H1 (cell line): ENCODE results near the gene ZDHHC1. TPM values are rescaled to one million over a fixed set of nuclear protein-coding genes. Genes with fewer than 3 reads are reported as not detected.

Source experiments
- CTCF ChIA-PET: fragments of 300-600 bp; sonication (Branson Sonifier 250); formaldehyde crosslinking; loops from one replicate; lab custom pipeline; 2021; ENCODE audit not compliant: partially characterized antibody; lab: Charles Lee
- POLR2A ChIA-PET: fragments of 300-600 bp; sonication (Branson Sonifier 250); formaldehyde crosslinking; loops from one replicate; lab custom pipeline; 2021; ENCODE audit warnings: inconsistent platforms; ENCODE audit not compliant: partially characterized antibody; lab: Charles Lee
- DNase-seq, 2 experiments: peaks; one replicate each; pipeline versions ENCODE4 v3.0.0 to v3.0.0-alpha.2; 2010 to 2022; ENCODE audit warnings: low spot score in 2 of 2, low read depth in 1 of 2, mixed read lengths in 1 of 2
- FAIRE-seq: peaks from 2 replicates; lab custom pipeline; 2011; peaks lifted over from hg19 to GRCh38; lab: Jason Lieb, UNC
- H2AFZ ChIP-seq: 2 replicates; pipeline ENCODE4 v1.8.1; 2012; ENCODE audit warnings: low read length, inconsistent platforms
- H2AK5ac ChIP-seq: 2 replicates; pipeline ENCODE4 v1.6.1; 2013; ENCODE audit warnings: low read depth, low read length
- H2BK120ac ChIP-seq: replicated peaks from 2 replicates; pipeline ENCODE3; 2013; ENCODE audit warnings: low read depth, low read length, inconsistent platforms
- H2BK12ac ChIP-seq: 2 replicates; pipeline ENCODE4 v1.6.1; 2013; ENCODE audit warnings: low read depth, low read length
- H2BK15ac ChIP-seq: 2 replicates; pipeline ENCODE4 v1.6.1; 2013; ENCODE audit warnings: low read length
- H2BK20ac ChIP-seq: 2 replicates; pipeline ENCODE4 v1.6.1; 2013; ENCODE audit warnings: low read length
- H2BK5ac ChIP-seq: 2 replicates; pipeline ENCODE4 v1.6.1; 2013; ENCODE audit warnings: low read depth, low read length
- H3K14ac ChIP-seq: 2 replicates; pipeline ENCODE4 v1.6.1; 2013; ENCODE audit warnings: inconsistent platforms; ENCODE audit not compliant: insufficient read length
- H3K18ac ChIP-seq: 2 replicates; pipeline ENCODE4 v1.6.1; 2013; ENCODE audit warnings: low read length; ENCODE audit errors: extremely low read depth
- H3K23ac ChIP-seq: 2 replicates; pipeline ENCODE4 v1.6.1; 2013; ENCODE audit warnings: inconsistent platforms; ENCODE audit not compliant: insufficient read length
- H3K23me2 ChIP-seq: 2 replicates; pipeline ENCODE4 v1.6.1; 2013; ENCODE audit warnings: low read depth, low read length
- H3K27ac ChIP-seq: 2 replicates; pipeline ENCODE4 v1.6.1; 2011; ENCODE audit warnings: low read depth, low read length, inconsistent platforms
- H3K27me3 ChIP-seq, 4 experiments: replicated peaks in 1 of 4; 1 replicate in 1 of 4; 2 replicates in 3 of 4; pipeline versions ENCODE4 v1.6.1 to v1.8.1; 2011 to 2013; ENCODE audit warnings: low read length in 3 of 4, mild to moderate bottlenecking in 3 of 4, inconsistent platforms in 2 of 4, mixed read lengths in 2 of 4, moderate library complexity in 1 of 4; ENCODE audit not compliant: control insufficient read depth in 3 of 4, insufficient read depth in 3 of 4; ENCODE audit errors: extremely low read depth in 1 of 4
- H3K36me3 ChIP-seq, 4 experiments: 2 replicates each; pipeline versions ENCODE4 v1.6.1 to v1.8.1; 2011 to 2013; ENCODE audit warnings: mild to moderate bottlenecking in 4 of 4, low read length in 3 of 4, moderate library complexity in 2 of 4, control low read depth in 1 of 4, inconsistent platforms in 1 of 4; ENCODE audit not compliant: insufficient read depth in 4 of 4, control insufficient read depth in 2 of 4
- H3K4ac ChIP-seq: replicated peaks from 2 replicates; pipeline ENCODE3; 2013; ENCODE audit warnings: low read length, low read depth, mixed read lengths, inconsistent platforms; ENCODE audit not compliant: insufficient read length
- H3K4me1 ChIP-seq, 4 experiments: replicated peaks in 1 of 4; 1 replicate in 1 of 4; 2 replicates in 3 of 4; pipeline versions ENCODE4 v1.6.1 to v1.8.1; 2011 to 2013; ENCODE audit warnings: low read length in 3 of 4, inconsistent platforms in 2 of 4, mixed read lengths in 1 of 4; ENCODE audit not compliant: insufficient read depth in 4 of 4, control insufficient read depth in 3 of 4
- H3K4me2 ChIP-seq, 2 experiments: 2 replicates each; pipeline versions ENCODE4 v1.6.1 to v1.8.1; 2011 to 2013; ENCODE audit warnings: low read depth in 2 of 2, low read length in 2 of 2, control low read depth in 1 of 2, inconsistent platforms in 1 of 2, mild to moderate bottlenecking in 1 of 2; ENCODE audit not compliant: insufficient read depth in 1 of 2
- H3K4me3 ChIP-seq, 4 experiments: fragments of 200-600, 300-600 bp in 1 of 4; sonication (generic), shearing (Covaris generic), sonication (Bioruptor Twin) in 1 of 4; 2 replicates each; pipeline versions ENCODE4 v1.5.1 to v1.8.1; 2011 to 2016; ENCODE audit warnings: low read length in 4 of 4, low read depth in 3 of 4, control low read depth in 2 of 4, inconsistent platforms in 2 of 4, mild to moderate bottlenecking in 2 of 4, mixed read lengths in 1 of 4, moderate library complexity in 1 of 4; ENCODE audit not compliant: insufficient read depth in 2 of 4; ENCODE audit errors: extremely low read depth in 1 of 4
- H3K56ac ChIP-seq: replicated peaks from 2 replicates; pipeline ENCODE3; 2013; ENCODE audit warnings: low read depth, mild to moderate bottlenecking, mixed read lengths, low read length, inconsistent platforms; ENCODE audit not compliant: insufficient read length
- H3K79me1 ChIP-seq: 2 replicates; pipeline ENCODE4 v1.6.1; 2013; ENCODE audit warnings: low read depth, low read length, control low read depth
- H3K79me2 ChIP-seq, 2 experiments: 2 replicates each; pipeline versions ENCODE4 v1.6.1 to v1.8.1; 2012 to 2013; ENCODE audit warnings: low read length in 2 of 2, mild to moderate bottlenecking in 2 of 2, inconsistent platforms in 1 of 2; ENCODE audit not compliant: insufficient read depth in 2 of 2, control insufficient read depth in 1 of 2
- H3K9ac ChIP-seq, 4 experiments: replicated peaks in 1 of 4; 1 replicate in 1 of 4; 2 replicates in 3 of 4; pipeline versions ENCODE4 v1.6.1 to v1.8.1; 2011 to 2013; ENCODE audit warnings: low read depth in 3 of 4, low read length in 3 of 4, control low read depth in 2 of 4, mild to moderate bottlenecking in 2 of 4, moderate library complexity in 2 of 4, inconsistent platforms in 1 of 4; ENCODE audit errors: extremely low read depth in 1 of 4
- H3K9me3 ChIP-seq, 2 experiments: 2 replicates each; pipeline versions ENCODE4 v1.6.1 to v1.8.1; 2012 to 2013; ENCODE audit warnings: mild to moderate bottlenecking in 2 of 2, moderate library complexity in 2 of 2, control low read depth in 1 of 2, inconsistent platforms in 1 of 2, low read depth in 1 of 2, low read length in 1 of 2, mixed read lengths in 1 of 2; ENCODE audit not compliant: insufficient read depth in 2 of 2
- H4K20me1 ChIP-seq, 2 experiments: replicated peaks in 1 of 2; 2 replicates each; pipeline versions ENCODE3 to v1.8.1; 2011 to 2013; ENCODE audit warnings: inconsistent platforms in 2 of 2, low read length in 2 of 2, mild to moderate bottlenecking in 1 of 2; ENCODE audit not compliant: insufficient read depth in 2 of 2, control insufficient read depth in 1 of 2
- H4K5ac ChIP-seq: 2 replicates; pipeline ENCODE4 v1.6.1; 2013; ENCODE audit warnings: low read length, low read depth, mixed read lengths, inconsistent platforms; ENCODE audit not compliant: insufficient read length
- H4K8ac ChIP-seq: 2 replicates; pipeline ENCODE4 v1.8.0; 2013; ENCODE audit warnings: mild to moderate bottlenecking, moderate library complexity, low read length, inconsistent platforms; ENCODE audit not compliant: insufficient read depth; ENCODE audit errors: extremely low read depth
- H4K91ac ChIP-seq: replicated peaks from 2 replicates; pipeline ENCODE3; 2013; ENCODE audit warnings: low read length, mixed read lengths, inconsistent platforms; ENCODE audit not compliant: insufficient read length
- CBX5 ChIP-seq: fragments of 300-800, 300-1000 bp; sonication (generic); IDR thresholded peaks from 2 replicates; pipeline ENCODE4 v1.7.1; 2016; ENCODE audit warnings: antibody characterized with exemption, low read length, low read depth
- CBX8 ChIP-seq: fragments of 300-800, 300-1000 bp; sonication (generic); IDR thresholded peaks from 2 replicates; pipeline ENCODE4 v1.7.1; 2016; ENCODE audit warnings: low read depth, low read length, borderline replicate concordance
- CEBPB ChIP-seq: IDR thresholded peaks from 2 replicates; pipeline ENCODE4 v1.6.1; 2012; ENCODE audit warnings: low read depth, low read length
- CHD2 ChIP-seq: IDR thresholded peaks from 2 replicates; pipeline ENCODE4 v1.6.1; 2012; ENCODE audit warnings: low read length, improper control_type of control experiment
- FOSL1 ChIP-seq: IDR thresholded peaks from 2 replicates; pipeline ENCODE4 v1.6.1; 2011; ENCODE audit warnings: mild to moderate bottlenecking, low read depth, low read length, moderate library complexity; ENCODE audit not compliant: insufficient read depth
- JUND ChIP-seq: IDR thresholded peaks from 2 replicates; pipeline ENCODE4 v1.6.1; 2011; ENCODE audit warnings: mild to moderate bottlenecking, improper control_type of control experiment, low read length
- NRF1 ChIP-seq: IDR thresholded peaks from 2 replicates; pipeline ENCODE4 v1.6.1; 2011; ENCODE audit warnings: mild to moderate bottlenecking, low read depth, low read length, improper control_type of control experiment
- SRF ChIP-seq: IDR thresholded peaks from 2 replicates; pipeline ENCODE4 v1.6.1; 2011; ENCODE audit warnings: mild to moderate bottlenecking, low read depth, low read length, moderate library complexity
- WGBS, 2 experiments: shearing (Covaris generic) in 1 of 2; methylation state at CpG; one replicate each; pipeline versions ENCODE4 v1.1.6 to v1.1.7; 2013 to 2015; ENCODE audit warnings: low lambda C conversion rate in 2 of 2, mixed read lengths in 2 of 2, inconsistent platforms in 1 of 2, low coverage in 1 of 2, missing lambda C conversion rate in 1 of 2; ENCODE audit not compliant: insufficient replicate concordance in 2 of 2, insufficient coverage in 1 of 2, insufficient read length in 1 of 2; ENCODE audit errors: extremely low coverage in 1 of 2, missing lambda C conversion rate in 1 of 2; 5-methylcytosine and 5-hydroxymethylcytosine counted together
- polyA plus RNA-seq, 7 experiments: library from polyadenylated mRNA; depleted of rRNA in 3 of 7; stranded (reverse) in 5 of 7; unstranded in 2 of 7; fragments of >200 nt in 5 of 7; fragments of 200-250 nt in 2 of 7; gene quantifications; 1 replicate in 5 of 7; 2 replicates in 1 of 7; 4 replicates in 1 of 7; pipeline versions ENCODE4 v1.2.1 to v1.2.3, GENCODE V29; 2011 to 2013; ENCODE audit warnings: missing spikeins in 2 of 7, mixed read lengths in 2 of 7
- total RNA-seq: library from RNA; stranded (reverse); fragmentation: NEBNext Ultra II Directional; extraction: Animal tissue kit (Norgen Biotek cat#: 25700); gene quantifications from 2 replicates; pipeline ENCODE4 v1.2.1, GENCODE V29; 2021

ZDHHC1 gene
- total and polyA plus RNA-seq, 2 of the 8 experiments (the other 6 are each of a cell fraction or from before 2014, with no cell fraction given), result 3.1 to 4.9 TPM

- H3K4me1 ChIP-seq, result peaks cover under 1 to 17% (median 8%) of the 10 kb centered on the region in 4 experiments; a peak in 6 of 7 replicates
- no peak overlapping the region for H4K5ac ChIP-seq
- FAIRE-seq, result no peak
- H3K18ac ChIP-seq, result no peak overlapping the region
- H3K79me2 ChIP-seq, result no peaks in the 10 kb centered on the region
- no peak overlapping the region for H3K4me3 ChIP-seq
- no peaks in the 10 kb centered on the region for H3K9me3 ChIP-seq
- H2BK20ac ChIP-seq, result no peak overlapping the region
- no peak overlapping the region for H2AFZ ChIP-seq
- POLR2A ChIA-PET, result interaction anchor here (1.3 kb wide), 3 partner anchors 9 to 19 kb away, joined by 3 to 5 read pairs (median 4); partner anchors contain the start of gene HSD11B2
- H3K9ac ChIP-seq, result no peak overlapping the region
- CTCF ChIA-PET, result interaction anchor here (0.7 to 24.6 kb wide), 15 partner anchors 10 to 121 kb away, joined by 3 to 476 read pairs (median 6); partner anchors contain the start of genes KCTD19, LRRC36 and TPPP3
- no peaks in the 10 kb centered on the region for H3K36me3 ChIP-seq
- H3K27ac ChIP-seq, result no peak overlapping the region
- no peaks in the 10 kb centered on the region; the same call in 1 of the 2 replicates for H3K79me1 ChIP-seq
- no peaks in the 10 kb centered on the region; a peak in 2 of 7 replicates for H3K27me3 ChIP-seq
- no peak overlapping the region for H2AK5ac ChIP-seq
- no peak overlapping the region for H2BK5ac ChIP-seq
- H2BK120ac ChIP-seq, result no peak overlapping the region
- H4K91ac ChIP-seq, result no peak overlapping the region
- no peak overlapping the region; the same call in 1 of the 2 replicates for H2BK12ac ChIP-seq
- no peak overlapping the region for H3K4ac ChIP-seq
- WGBS, 2 experiments, result 90% methylated on average over 2 of the region's 2 CpGs; no CpG with 5 or more reads in 1 of the 2 experiments
- no peak overlapping the region for H3K23ac ChIP-seq
- peaks cover 4% of the 10 kb centered on the region; the same call in 1 of the 2 replicates for H3K23me2 ChIP-seq
- no peak overlapping the region for H4K8ac ChIP-seq
- H2BK15ac ChIP-seq, result no peak overlapping the region
- H3K56ac ChIP-seq, result no peak overlapping the region
- no peak for DNase-seq
- no peaks in the 10 kb centered on the region for H4K20me1 ChIP-seq
- no peak overlapping the region for H3K14ac ChIP-seq
- H3K4me2 ChIP-seq, result no peak overlapping the region; a peak in 1 of 4 replicates
- TF ChIP-seq FOSL1 (no peak), JUND (no peak), CHD2 (no peak), NRF1 (no peak), CBX5 (no peak), CEBPB (no peak), CBX8 (no peak), SRF (no peak)
These were observed 1.2 kb upstream of the ZDHHC1 start for GRCh38 chr16:67417333-67418061.
